DMS 273 (cell line): Measurements from ENCODE around the gene OBSL1.

Experiments used
- DNase-seq: peaks from one replicate; lab custom pipeline; 2025; ENCODE audit not compliant: unreplicated experiment; lab: John Stamatoyannopoulos, UW

Gene OBSL1

GRCh38 chr2:219567791-219568361, 3.5 kb downstream of the OBSL1 start:
- DNase-seq: no peak

GRCh38 chr2:219567131-219567530, 4.2 kb downstream of the OBSL1 start:
- no peak for DNase-seq

- DNase-seq: no peak
Observed at GRCh38 chr2:219566640-219567039, 4.7 kb downstream of the OBSL1 start.

- DNase-seq: no peak
Observed at GRCh38 chr2:219565130-219566080, 5.9 kb downstream of the OBSL1 start.

- DNase-seq: no peak
Observed at GRCh38 chr2:219563271-219563928, 7.9 kb downstream of the OBSL1 start.

GRCh38 chr2:219562049-219563020, 9.0 kb downstream of the OBSL1 start:
- DNase-seq: no peak

- no peak for DNase-seq
Observed at GRCh38 chr2:219561179-219562048, 9.9 kb downstream of the OBSL1 start.

- DNase-seq: no peak
Observed at GRCh38 chr2:219560893-219561178, 10.5 kb downstream of the OBSL1 start.

GRCh38 chr2:219560037-219560892, 11.1 kb downstream of the OBSL1 start:
- peak; percentile 42 for DNase-seq

GRCh38 chr2:219559156-219559915, 12.0 kb downstream of the OBSL1 start:
- no peak for DNase-seq

- no peak for DNase-seq
Observed at GRCh38 chr2:219557791-219558785, 13.3 kb downstream of the OBSL1 start.

- no peak for DNase-seq
Observed at GRCh38 chr2:219557320-219557719, 14.0 kb downstream of the OBSL1 start.

GRCh38 chr2:219556413-219556812, 14.9 kb downstream of the OBSL1 start:
- DNase-seq: no peak

- DNase-seq: no peak
Observed at GRCh38 chr2:219555956-219556355, 15.4 kb downstream of the OBSL1 start.

GRCh38 chr2:219554350-219554749, 17.0 kb downstream of the OBSL1 start:
- DNase-seq: no peak

GRCh38 chr2:219553463-219553963, 17.8 kb downstream of the OBSL1 start:
- no peak for DNase-seq

GRCh38 chr2:219553168-219553417, 18.2 kb downstream of the OBSL1 start:
- DNase-seq: no peak
